ENCODE results near the gene XG. TPM values are rescaled to one million over a fixed set of nuclear protein-coding genes. Genes with fewer than 3 reads are reported as not detected.

XG gene
- total and polyA plus RNA-seq, 2 donors (not counting 1 experiment from before 2014, with no cell fraction given): 3.6 to 4.1 TPM

DNA sequence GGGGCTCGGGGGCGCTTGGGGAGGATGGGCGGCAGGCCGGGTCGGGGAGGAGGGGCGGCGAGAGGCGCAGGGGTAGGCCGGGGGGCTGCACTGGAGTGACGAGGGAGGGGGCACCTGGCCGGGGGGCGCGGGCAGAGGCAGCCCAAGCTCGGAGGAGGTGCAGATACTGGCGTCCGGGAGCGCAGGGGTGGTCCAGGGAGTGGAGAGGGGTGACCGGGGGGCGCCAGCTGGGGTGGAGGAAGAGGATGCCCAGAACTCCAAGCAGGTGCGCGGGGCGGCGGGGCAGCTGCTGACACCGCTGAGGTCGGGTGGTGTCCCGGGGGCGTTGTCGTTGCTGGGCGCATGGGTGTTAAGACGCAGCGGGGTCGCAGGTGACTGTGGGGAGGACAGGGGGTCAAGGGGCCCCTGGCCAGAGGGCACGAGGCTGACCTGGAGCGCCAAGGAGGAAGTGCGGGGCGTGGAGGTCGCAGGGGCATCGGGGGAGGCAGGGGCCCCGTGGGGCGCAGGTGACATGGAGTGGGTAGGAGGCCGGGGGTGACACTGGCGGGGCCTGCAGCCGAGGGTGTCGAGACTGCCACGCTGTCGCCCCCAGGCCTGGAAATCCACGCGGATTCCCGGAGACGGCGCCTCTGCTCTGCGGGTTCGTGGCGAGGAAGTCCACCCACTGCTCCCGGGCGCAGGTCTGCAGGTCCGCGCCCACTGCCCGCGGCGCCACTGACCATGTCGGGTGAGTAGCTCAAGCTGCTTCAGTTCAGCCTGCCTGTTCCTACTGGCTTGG is 77.8 kb downstream of the XG start:
- H3K4me3 ChIP-seq (replicated peaks in 1 of 4; ENCODE audit: control extremely low read depth in 1 of 4, insufficient read depth in 1 of 4, low read depth in 3 of 4, low read length in 4 of 4): peak overlapping the region in 1 of 4 experiments; percentile 46
- H3K36me3 ChIP-seq (ENCODE audit: control insufficient read depth, insufficient read depth, low read length): no peaks in the 10 kb centered on the region
- no peak for DNase-seq (ENCODE audit: low read depth in 2 of 2)
- no peak overlapping the region for H2AFZ ChIP-seq (ENCODE audit: low read length)
- H3K9me3 ChIP-seq (ENCODE audit: control insufficient read depth, insufficient read depth, low read depth, low read length): no peaks in the 10 kb centered on the region
- H3K4me2 ChIP-seq (ENCODE audit: extremely low read depth, insufficient read depth, low read length): peak overlapping the region; percentile 25
- H3K4me1 ChIP-seq (ENCODE audit: control insufficient read depth, extremely low read depth, insufficient read depth, low read length): no peaks in the 10 kb centered on the region
- no peaks in the 10 kb centered on the region for H4K20me1 ChIP-seq (ENCODE audit: control insufficient read depth, extremely low read depth, insufficient read depth, low read length)
- TF ChIP-seq, protein P1, sequence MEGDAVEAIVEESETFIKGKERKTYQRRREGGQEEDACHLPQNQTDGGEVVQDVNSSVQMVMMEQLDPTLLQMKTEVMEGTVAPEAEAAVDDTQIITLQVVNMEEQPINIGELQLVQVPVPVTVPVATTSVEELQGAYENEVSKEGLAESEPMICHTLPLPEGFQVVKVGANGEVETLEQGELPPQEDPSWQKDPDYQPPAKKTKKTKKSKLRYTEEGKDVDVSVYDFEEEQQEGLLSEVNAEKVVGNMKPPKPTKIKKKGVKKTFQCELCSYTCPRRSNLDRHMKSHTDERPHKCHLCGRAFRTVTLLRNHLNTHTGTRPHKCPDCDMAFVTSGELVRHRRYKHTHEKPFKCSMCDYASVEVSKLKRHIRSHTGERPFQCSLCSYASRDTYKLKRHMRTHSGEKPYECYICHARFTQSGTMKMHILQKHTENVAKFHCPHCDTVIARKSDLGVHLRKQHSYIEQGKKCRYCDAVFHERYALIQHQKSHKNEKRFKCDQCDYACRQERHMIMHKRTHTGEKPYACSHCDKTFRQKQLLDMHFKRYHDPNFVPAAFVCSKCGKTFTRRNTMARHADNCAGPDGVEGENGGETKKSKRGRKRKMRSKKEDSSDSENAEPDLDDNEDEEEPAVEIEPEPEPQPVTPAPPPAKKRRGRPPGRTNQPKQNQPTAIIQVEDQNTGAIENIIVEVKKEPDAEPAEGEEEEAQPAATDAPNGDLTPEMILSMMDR (conservative IDR thresholded peaks at IDR 0.05 in 1 of 2, IDR thresholded peaks at IDR 0.05 in 1 of 2; ENCODE audit: low read depth in 1 of 2, low read length in 2 of 2): no peak
- TF ChIP-seq EZH2 (IDR thresholded peaks at IDR 0.05; ENCODE audit: low read length, missing control alignments): no peak
- H3K27ac ChIP-seq (ENCODE audit: insufficient read depth, low read length): no peak overlapping the region
- no peaks in the 10 kb centered on the region for H3K79me2 ChIP-seq (ENCODE audit: control insufficient read depth, insufficient read depth, low read length)
- H3K27me3 ChIP-seq (ENCODE audit: control insufficient read depth, insufficient read depth, low read length): no peaks in the 10 kb centered on the region
- H3K9ac ChIP-seq (ENCODE audit: insufficient read depth, low read length): no peak overlapping the region

DNA sequence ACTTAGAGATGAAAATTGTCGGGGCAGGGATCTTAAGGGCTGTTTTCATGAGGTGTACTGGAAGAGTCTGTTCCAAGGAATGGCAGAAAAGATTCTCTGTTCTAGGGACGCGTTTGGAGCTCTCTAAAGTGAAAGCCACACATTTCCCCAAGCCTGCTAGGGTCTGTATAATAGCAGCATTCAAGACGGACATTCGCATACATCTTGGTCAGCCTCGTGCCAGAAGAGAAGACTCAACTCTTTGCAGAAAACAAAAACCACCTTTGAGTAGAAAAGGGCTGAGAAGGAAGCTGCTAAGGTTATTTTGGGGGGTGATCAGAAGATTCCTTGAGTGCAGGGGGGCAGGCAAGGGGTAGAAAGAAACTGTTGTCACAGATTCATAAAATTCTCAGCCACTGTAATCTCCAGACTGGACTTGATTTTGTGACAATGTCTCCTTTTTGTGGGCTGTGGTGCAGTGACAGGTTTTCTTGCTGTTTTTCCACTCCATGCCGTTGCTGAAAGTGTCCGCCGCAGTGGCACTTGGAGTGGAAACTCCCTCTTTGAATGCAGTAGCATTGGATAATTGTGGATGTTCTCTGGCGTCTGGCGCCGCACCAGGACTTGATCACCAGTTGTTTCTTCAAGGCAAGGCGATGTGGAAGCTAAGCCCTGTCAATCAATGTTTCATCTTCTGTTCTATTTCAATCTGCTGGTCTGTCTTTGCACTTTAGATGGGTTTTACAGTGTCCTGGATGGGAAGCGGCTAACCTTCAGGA is 79.8 kb downstream of the XG start:
- DNase-seq (ENCODE audit: low read depth in 2 of 2): no peak
- Histone ChIP-seq H3K9me3 (ENCODE audit: control insufficient read depth, insufficient read depth, low read depth, low read length) (no peaks in the 10 kb centered on the region), H3K9ac (ENCODE audit: insufficient read depth, low read length) (no peak overlapping the region), H3K36me3 (ENCODE audit: control insufficient read depth, insufficient read depth, low read length) (no peaks in the 10 kb centered on the region), H4K20me1 (ENCODE audit: control insufficient read depth, extremely low read depth, insufficient read depth, low read length) (no peaks in the 10 kb centered on the region), H3K4me1 (ENCODE audit: control insufficient read depth, extremely low read depth, insufficient read depth, low read length) (no peaks in the 10 kb centered on the region), H3K4me2 (ENCODE audit: extremely low read depth, insufficient read depth, low read length) (no peak overlapping the region), H3K27ac (ENCODE audit: insufficient read depth, low read length) (no peak overlapping the region), H3K4me3 (replicated peaks in 1 of 4; ENCODE audit: control extremely low read depth in 1 of 4, insufficient read depth in 1 of 4, low read depth in 3 of 4, low read length in 4 of 4) (no peak overlapping the region), H3K79me2 (ENCODE audit: control insufficient read depth, insufficient read depth, low read length) (no peaks in the 10 kb centered on the region), H2AFZ (ENCODE audit: low read length) (no peak overlapping the region), H3K27me3 (ENCODE audit: control insufficient read depth, insufficient read depth, low read length) (no peaks in the 10 kb centered on the region)
- TF ChIP-seq, protein P1 (conservative IDR thresholded peaks at IDR 0.05 in 1 of 2, IDR thresholded peaks at IDR 0.05 in 1 of 2; ENCODE audit: low read depth in 1 of 2, low read length in 2 of 2): no peak
- no peak for TF ChIP-seq EZH2 (IDR thresholded peaks at IDR 0.05; ENCODE audit: low read length, missing control alignments)

DNA sequence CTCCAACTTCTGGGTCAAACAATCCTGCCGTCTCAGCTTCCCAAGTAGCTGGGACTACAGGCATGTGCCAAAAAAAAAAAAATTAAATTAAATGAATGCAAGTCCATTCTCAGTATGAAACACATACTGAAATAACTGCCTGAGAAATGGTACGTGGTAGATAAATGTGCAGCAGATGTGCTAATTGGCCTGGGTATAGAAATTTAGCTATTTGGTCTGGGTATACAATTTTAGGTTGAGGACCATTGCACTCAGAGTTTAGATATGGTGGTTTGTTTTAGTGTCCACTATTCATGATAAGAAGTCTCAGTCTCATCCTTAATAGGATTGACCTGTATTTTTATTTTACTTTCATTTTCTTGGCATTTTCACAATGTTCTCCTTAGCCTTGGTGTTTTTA is 86.1 kb downstream of the XG start:
- H3K4me2 ChIP-seq (ENCODE audit: extremely low read depth, insufficient read depth, low read length): no peak overlapping the region
- no peaks in the 10 kb centered on the region for H3K9me3 ChIP-seq (ENCODE audit: control insufficient read depth, insufficient read depth, low read depth, low read length)
- no peak overlapping the region for H3K9ac ChIP-seq (ENCODE audit: insufficient read depth, low read length)
- H3K4me1 ChIP-seq (ENCODE audit: control insufficient read depth, extremely low read depth, insufficient read depth, low read length): no peaks in the 10 kb centered on the region
- no peaks in the 10 kb centered on the region for H3K36me3 ChIP-seq (ENCODE audit: control insufficient read depth, insufficient read depth, low read length)
- DNase-seq (ENCODE audit: low read depth in 2 of 2): no peak
- no peak overlapping the region for H3K27ac ChIP-seq (ENCODE audit: insufficient read depth, low read length)
- no peaks in the 10 kb centered on the region for H3K27me3 ChIP-seq (ENCODE audit: control insufficient read depth, insufficient read depth, low read length)
- H3K4me3 ChIP-seq (replicated peaks in 1 of 4; ENCODE audit: control extremely low read depth in 1 of 4, insufficient read depth in 1 of 4, low read depth in 3 of 4, low read length in 4 of 4): no peak overlapping the region
- no peaks in the 10 kb centered on the region for H3K79me2 ChIP-seq (ENCODE audit: control insufficient read depth, insufficient read depth, low read length)
- no peak overlapping the region for H2AFZ ChIP-seq (ENCODE audit: low read length)
- TF ChIP-seq, protein P1 (conservative IDR thresholded peaks at IDR 0.05 in 1 of 2, IDR thresholded peaks at IDR 0.05 in 1 of 2; ENCODE audit: low read depth in 1 of 2, low read length in 2 of 2): no peak
- no peak for TF ChIP-seq EZH2 (IDR thresholded peaks at IDR 0.05; ENCODE audit: low read length, missing control alignments)
- no peaks in the 10 kb centered on the region for H4K20me1 ChIP-seq (ENCODE audit: control insufficient read depth, extremely low read depth, insufficient read depth, low read length)

All from fibroblast of lung (primary cell).